ENCODE measurements around the gene NXN. TPM values are rescaled to one million over a fixed set of nuclear protein-coding genes. Genes with fewer than 3 reads are reported as not detected.
A peak's percentile ranks its signal among the peaks of the same experiment; 100 is the strongest.

NXN gene
- total and polyA plus RNA-seq, 2 donors (not counting 1 experiment from before 2014, with no cell fraction given), result 0.04 to 0.17 TPM

- Histone ChIP-seq H3K36me3 (replicated peaks in 1 of 2; ENCODE audit: control extremely low read depth in 1 of 2, control insufficient read depth in 1 of 2, extremely low read depth in 1 of 2, insufficient read depth in 2 of 2, low read length in 1 of 2) (peaks cover 7 to 57% of the 10 kb centered on the region in 2 experiments), H3K4me1 (ENCODE audit: control insufficient read depth in 2 of 2, insufficient read depth in 2 of 2, low read length in 2 of 2) (peaks cover 11 to 23% of the 10 kb centered on the region in 2 donors), H2AFZ (ENCODE audit: insufficient read depth, low read depth, low read length, poor library complexity, severe bottlenecking) (no peak overlapping the region), H4K20me1 (ENCODE audit: control insufficient read depth, insufficient read depth, low read length, poor library complexity, severe bottlenecking) (peaks cover 37% of the 10 kb centered on the region), H3K79me2 (ENCODE audit: control insufficient read depth, insufficient read depth, low read length) (peaks cover 16% of the 10 kb centered on the region), H3K9ac (ENCODE audit: low read length) (no peak overlapping the region), H3K4me2 (replicated peaks; ENCODE audit: low read depth, low read length, poor library complexity, severe bottlenecking) (no peak overlapping the region), H3K27ac (ENCODE audit: low read length in 2 of 2) (no peak overlapping the region), H3K4me3 (ENCODE audit: control extremely low read depth in 1 of 5, extremely low read depth in 1 of 5, insufficient read depth in 1 of 5, low read depth in 2 of 5, low read length in 4 of 5) (no peak overlapping the region), H3K27me3 (replicated peaks in 1 of 4; ENCODE audit: control extremely low read depth in 1 of 4, control insufficient read depth in 3 of 4, insufficient read depth in 4 of 4, low read length in 3 of 4) (no peaks in the 10 kb centered on the region), H3K9me3 (ENCODE audit: control extremely low read depth in 1 of 3, control insufficient read depth in 2 of 3, insufficient read depth in 1 of 3, low read length in 2 of 3) (no peaks in the 10 kb centered on the region)
- TF ChIP-seq CTCF (IDR thresholded peaks at IDR 0.05) (no peak), EZH2 (IDR thresholded peaks at IDR 0.05; ENCODE audit: borderline replicate concordance, insufficient read depth, low read depth, low read length, poor library complexity, severe bottlenecking) (no peak)
- ATAC-seq (ENCODE audit: low read depth) (no peak), DNase-seq (no peak)
- Mint-ChIP-seq H3K9me3 (ENCODE audit: insufficient read depth) (no peaks in the 10 kb centered on the region), H3K4me1 (peaks cover 19% of the 10 kb centered on the region), H3K27ac (no peak overlapping the region), H3K27me3 (no peaks in the 10 kb centered on the region), H3K4me3 (no peak overlapping the region)
- WGBS (ENCODE audit: insufficient coverage), result 91% methylated on average over 13 of the region's 15 CpGs
- ChIA-PET CTCF (interaction anchor here (1.3 to 2.2 kb wide), 2 partner anchors 20 to 121 kb away, joined by 4 to 8 read pairs; no protein-coding TSS in a partner anchor), POLR2A (interaction anchor here (0.5 kb wide), 1 partner anchor 16 kb away, joined by 3 read pairs; no protein-coding TSS in a partner anchor)
- intact Hi-C loops (cut with micrococcal nuclease), result no loop called here
Observed at GRCh38 chr17:1000597-1001461, 21.3 kb upstream of the NXN start.

GRCh38 chr17:998111-998510 is 18.5 kb upstream of the NXN start:
- peaks cover 19% of the 10 kb centered on the region for H3K4me1 Mint-ChIP-seq
- CTCF ChIA-PET, result interaction anchor here (0.8 to 2.7 kb wide), 2 partner anchors 18 to 119 kb away, joined by 3 to 36 read pairs; partner anchors contain the start of gene NXN
- H3K4me3 ChIP-seq (ENCODE audit: control extremely low read depth in 1 of 5, extremely low read depth in 1 of 5, insufficient read depth in 1 of 5, low read depth in 2 of 5, low read length in 4 of 5), result no peak overlapping the region

More at GRCh38 chr17:998111-998510, 18.5 kb upstream of the NXN start:
- Mint-ChIP-seq H3K4me3 (peak overlapping the region; percentile 99), H3K9me3 (ENCODE audit: insufficient read depth) (no peaks in the 10 kb centered on the region), H3K27ac (peak overlapping the region; percentile 79), H3K27me3 (no peaks in the 10 kb centered on the region)
- Histone ChIP-seq H3K9ac (ENCODE audit: low read length) (no peak overlapping the region), H4K20me1 (ENCODE audit: control insufficient read depth, insufficient read depth, low read length, poor library complexity, severe bottlenecking) (peaks cover 31% of the 10 kb centered on the region), H3K9me3 (ENCODE audit: control extremely low read depth in 1 of 3, control insufficient read depth in 2 of 3, insufficient read depth in 1 of 3, low read length in 2 of 3) (peaks cover 0 to 19% (median 13%) of the 10 kb centered on the region in 3 donors), H3K27ac (ENCODE audit: low read length in 2 of 2) (no peak overlapping the region), H3K4me1 (ENCODE audit: control insufficient read depth in 2 of 2, insufficient read depth in 2 of 2, low read length in 2 of 2) (peaks cover 11 to 23% of the 10 kb centered on the region in 2 donors), H3K27me3 (replicated peaks in 1 of 4; ENCODE audit: control extremely low read depth in 1 of 4, control insufficient read depth in 3 of 4, insufficient read depth in 4 of 4, low read length in 3 of 4) (no peaks in the 10 kb centered on the region), H3K4me2 (replicated peaks; ENCODE audit: low read depth, low read length, poor library complexity, severe bottlenecking) (peak overlapping the region; percentile 86), H3K79me2 (ENCODE audit: control insufficient read depth, insufficient read depth, low read length) (peaks cover 16% of the 10 kb centered on the region), H3K36me3 (replicated peaks in 1 of 2; ENCODE audit: control extremely low read depth in 1 of 2, control insufficient read depth in 1 of 2, extremely low read depth in 1 of 2, insufficient read depth in 2 of 2, low read length in 1 of 2) (peaks cover 7 to 36% of the 10 kb centered on the region in 2 experiments), H2AFZ (ENCODE audit: insufficient read depth, low read depth, low read length, poor library complexity, severe bottlenecking) (no peak overlapping the region)
- no peak for ATAC-seq (ENCODE audit: low read depth)
- WGBS (ENCODE audit: insufficient coverage), result 80% methylated on average over 2 of the region's 2 CpGs
- DNase-seq, result no peak
- intact Hi-C loops (cut with micrococcal nuclease), result no loop called here
- no peak for TF ChIP-seq CTCF (IDR thresholded peaks at IDR 0.05)
- no peak for TF ChIP-seq EZH2 (IDR thresholded peaks at IDR 0.05; ENCODE audit: borderline replicate concordance, insufficient read depth, low read depth, low read length, poor library complexity, severe bottlenecking)
- POLR2A ChIA-PET, result no interaction called here

All from B cell (primary cell).